AG09319 (cell line): ENCODE measurements around the gene POLR3K.
"Not testable (repeated sequence)": the region's sequence is repeated elsewhere in the genome, so short reads cannot be mapped to it uniquely, and the experiment has no call there.

Source experiments
- DNase-seq: peaks from one replicate; pipeline ENCODE4 v3.0.0-alpha.2; 2010; ENCODE audit warnings: low read depth; ENCODE audit errors: extremely low read depth
- CTCF ChIP-seq: IDR thresholded peaks from 2 replicates; pipeline ENCODE4 v1.5.1; 2011; ENCODE audit warnings: low read depth, mild to moderate bottlenecking, inconsistent platforms, low read length, moderate library complexity

Gene POLR3K

GRCh38 chr16:45454-45853, 8.0 kb downstream of the POLR3K start:
- no peak for DNase-seq
- TF ChIP-seq CTCF, result no peak

GRCh38 chr16:44655-45054, 8.8 kb downstream of the POLR3K start:
- no peak for DNase-seq
- TF ChIP-seq CTCF, result no peak

- no peak for TF ChIP-seq CTCF
- no peak for DNase-seq
Observed at GRCh38 chr16:43294-43693, 10.1 kb downstream of the POLR3K start.

GRCh38 chr16:42691-43090, 10.7 kb downstream of the POLR3K start:
- no peak for TF ChIP-seq CTCF
- no peak for DNase-seq

- DNase-seq, result no peak
- no peak for TF ChIP-seq CTCF
Observed at GRCh38 chr16:42069-42457, 11.3 kb downstream of the POLR3K start.

- DNase-seq, result no peak
- no peak for TF ChIP-seq CTCF
Observed at GRCh38 chr16:41439-42068, 11.9 kb downstream of the POLR3K start.

GRCh38 chr16:38941-39892, 14.2 kb downstream of the POLR3K start:
- no peak for DNase-seq

GRCh38 chr16:38206-38605, 15.2 kb downstream of the POLR3K start:
- not testable (repeated sequence) for DNase-seq

More at GRCh38 chr16:38941-39892, 14.2 kb downstream of the POLR3K start:
- TF ChIP-seq CTCF, result no peak
